Posterior vena cava (tissue), 2 donors: ENCODE data around the gene PLEKHA8. TPM values are rescaled to one million over a fixed set of nuclear protein-coding genes. Genes with fewer than 3 reads are reported as not detected.

Experiments
- DNase-seq: peaks from one replicate; pipeline ENCODE4 v3.0.0-alpha.2; 2020; ENCODE audit warnings: low spot score
- intact Hi-C, 2 donors: fragments of 100-400 bp; cut with DNase I; formaldehyde crosslinking; loops; one replicate each; pipeline versions ENCODE4 v1.14.1 to v1.14.2; 2022 to 2023
- long read RNA-seq, 2 donors: library from polyadenylated mRNA; unstranded; transcript quantifications; one replicate each; pipeline ENCODE4 v2.0.0, GENCODE V29; 2020 to 2021
- total RNA-seq, 2 donors: library from RNA; stranded (reverse); fragmentation: NEBNext Ultra II Directional; extraction: Animal tissue kit (Norgen Biotek cat#: 25700); gene quantifications; one replicate each; pipeline ENCODE4 v1.2.1, GENCODE V29; 2021
- donor health status: DM: yes; HTN: yes; CAD: no.
- donor health status: DM: yes; HTN: yes; CAD: no.

Gene PLEKHA8, protein sequence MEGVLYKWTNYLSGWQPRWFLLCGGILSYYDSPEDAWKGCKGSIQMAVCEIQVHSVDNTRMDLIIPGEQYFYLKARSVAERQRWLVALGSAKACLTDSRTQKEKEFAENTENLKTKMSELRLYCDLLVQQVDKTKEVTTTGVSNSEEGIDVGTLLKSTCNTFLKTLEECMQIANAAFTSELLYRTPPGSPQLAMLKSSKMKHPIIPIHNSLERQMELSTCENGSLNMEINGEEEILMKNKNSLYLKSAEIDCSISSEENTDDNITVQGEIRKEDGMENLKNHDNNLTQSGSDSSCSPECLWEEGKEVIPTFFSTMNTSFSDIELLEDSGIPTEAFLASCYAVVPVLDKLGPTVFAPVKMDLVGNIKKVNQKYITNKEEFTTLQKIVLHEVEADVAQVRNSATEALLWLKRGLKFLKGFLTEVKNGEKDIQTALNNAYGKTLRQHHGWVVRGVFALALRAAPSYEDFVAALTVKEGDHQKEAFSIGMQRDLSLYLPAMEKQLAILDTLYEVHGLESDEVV
- 10 to 100 TPM; 11.1 to 13.0 TPM for total RNA-seq
- long read RNA-seq, donor 1, partial matches to known transcripts = 1 of 7 reads
- long read RNA-seq, donor 1, other reads (novel, unspliced or antisense) = 5 of 7 reads
- long read RNA-seq, donor 2, partial matches to known transcripts = 1 of 7 reads
- long read RNA-seq, donor 2, other reads (novel, unspliced or antisense) = 6 of 7 reads

DNA sequence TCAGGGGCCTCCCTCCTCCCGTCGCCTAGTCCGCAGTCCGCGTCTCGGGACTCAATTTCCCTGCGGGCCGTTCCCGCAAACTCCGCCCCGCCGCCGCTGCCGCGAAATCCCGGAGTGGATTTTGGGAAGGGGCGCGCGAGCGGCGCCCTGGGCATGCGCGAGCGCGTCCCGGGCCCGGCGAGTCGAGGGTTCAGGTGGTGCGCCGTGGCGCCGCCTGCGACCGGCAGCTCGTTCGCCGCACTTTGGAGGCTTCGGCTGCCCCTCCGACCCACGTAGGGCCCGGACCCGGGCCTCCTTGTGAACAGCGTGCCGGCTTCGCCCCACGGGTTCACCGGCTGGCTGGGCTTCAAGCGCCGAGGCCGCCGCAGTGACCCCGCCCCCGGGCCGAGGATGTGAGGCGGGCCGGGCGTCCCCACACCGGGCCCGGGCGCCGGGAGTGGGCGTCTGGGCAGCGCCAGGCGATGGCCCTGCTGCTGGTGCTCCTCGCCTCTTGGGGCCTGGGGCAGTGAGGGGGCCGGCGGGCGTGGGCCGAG is at the start of gene PLEKHA8:
Gene PLEKHA8 (plus strand): TSS at position 197 of the 533 bp plus-strand sequence. CDS start 351 bp downstream, outside the sequence.
- intact Hi-C loops = no loop called here
- DNase-seq = peak; percentile 96

DNA sequence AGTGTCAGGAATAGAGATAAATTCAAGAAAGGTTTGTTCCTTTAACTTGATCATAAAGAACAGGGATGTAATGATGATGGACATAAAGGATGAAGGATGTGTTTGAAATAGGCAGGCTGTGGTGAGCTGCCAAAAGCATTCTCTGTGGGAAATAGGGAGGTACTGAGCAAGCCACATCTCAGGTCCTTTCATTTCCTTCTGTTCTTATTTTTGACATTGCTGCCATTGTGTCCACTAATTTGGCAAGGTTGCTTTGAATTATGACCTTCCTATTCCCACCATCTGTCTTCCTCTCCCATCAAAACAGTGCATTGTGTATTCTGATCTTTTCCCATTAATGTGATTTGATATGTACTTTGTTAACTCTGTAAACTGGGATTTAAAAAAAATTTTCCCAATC is 48.1 kb upstream of the PLEKHA8 start:
- DNase-seq = no peak
- intact Hi-C loops = no loop called here

DNA sequence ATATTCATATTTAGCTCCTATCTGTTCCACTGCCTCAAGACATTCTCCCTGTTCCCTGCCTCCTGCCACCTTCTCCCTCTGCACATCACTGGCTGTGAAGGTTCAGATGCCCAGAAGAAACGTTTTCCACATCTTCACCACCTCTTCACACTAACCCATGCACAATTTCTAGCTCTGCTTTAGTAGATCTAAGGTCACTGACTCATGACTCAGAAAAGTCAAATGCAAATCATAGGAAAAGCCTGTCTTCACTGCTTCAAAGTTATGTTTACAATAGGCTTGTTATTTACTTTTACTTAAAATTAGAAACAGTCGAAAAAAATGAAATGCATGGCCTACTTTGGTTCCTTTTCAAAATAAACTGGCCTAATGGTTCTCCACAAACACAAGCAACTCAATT is 41.1 kb upstream of the PLEKHA8 start:
- no peak for DNase-seq
- intact Hi-C loops = no loop called here

DNA sequence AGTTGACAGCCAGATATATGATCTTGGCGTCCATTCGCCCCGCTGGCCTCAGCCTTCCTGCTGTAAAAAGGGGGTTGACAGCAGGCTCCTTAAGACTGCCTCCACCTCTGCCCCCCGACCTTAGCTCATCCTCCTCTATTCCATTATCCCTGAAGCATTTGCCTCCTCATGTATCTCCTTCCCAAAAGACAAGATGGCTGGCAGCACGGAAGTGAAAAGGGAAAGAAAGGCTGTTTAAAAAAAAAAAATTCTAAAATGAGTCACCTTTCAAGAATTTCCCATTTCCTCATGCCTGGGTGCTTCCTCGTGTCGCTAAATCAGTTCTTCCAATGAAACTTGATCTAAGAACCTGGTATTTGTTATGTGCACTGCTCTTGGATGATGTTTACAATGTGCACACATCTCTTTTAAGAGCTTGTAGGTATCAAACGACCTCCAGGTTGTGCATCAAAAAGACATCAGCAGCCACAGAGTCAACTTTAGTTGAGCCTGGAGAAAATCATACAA is 40.3 kb upstream of the PLEKHA8 start:
- intact Hi-C loops = no loop called here
- no peak for DNase-seq

DNA sequence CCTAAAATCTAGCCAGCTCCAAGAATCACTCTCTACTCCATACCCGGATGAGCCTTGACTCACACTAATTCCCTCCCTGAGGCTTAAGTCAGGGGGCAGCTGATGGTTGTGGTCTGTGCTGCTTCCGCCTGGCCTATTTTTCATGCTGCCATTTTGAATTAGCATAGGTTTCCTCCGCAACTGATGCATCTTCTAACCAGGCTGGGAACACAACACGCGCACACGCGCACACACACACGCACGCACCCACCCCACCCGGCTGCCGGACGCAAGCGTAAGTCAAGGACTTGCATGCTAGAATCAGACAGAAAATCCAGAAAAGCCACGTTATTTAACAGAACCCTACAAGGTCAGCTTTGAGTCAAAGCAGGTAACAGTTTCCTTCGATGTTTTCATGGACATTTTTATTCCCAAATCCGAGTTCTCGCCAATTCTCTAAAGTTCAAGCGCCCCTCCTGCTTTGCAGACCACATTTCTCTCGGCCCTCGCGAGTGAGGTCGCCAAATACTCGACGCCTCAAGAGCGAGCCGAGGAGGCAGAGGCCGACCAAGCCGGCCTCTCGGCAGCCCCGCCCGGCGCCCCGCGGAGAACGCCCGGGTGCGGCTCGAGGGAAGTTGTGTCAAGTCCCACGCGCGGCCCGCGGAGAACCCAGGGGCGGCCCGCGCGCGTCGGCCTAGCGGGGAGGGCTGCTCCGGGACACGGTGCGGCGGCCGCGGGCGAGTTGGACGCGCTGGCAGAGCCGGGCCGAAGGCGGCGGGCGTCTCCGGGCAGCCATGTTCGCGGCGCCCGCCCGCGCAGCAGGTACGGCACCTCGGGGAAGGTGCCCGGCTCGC is 39.6 kb upstream of the PLEKHA8 start:
- DNase-seq = peak; percentile 87
- intact Hi-C loops = no loop called here

DNA sequence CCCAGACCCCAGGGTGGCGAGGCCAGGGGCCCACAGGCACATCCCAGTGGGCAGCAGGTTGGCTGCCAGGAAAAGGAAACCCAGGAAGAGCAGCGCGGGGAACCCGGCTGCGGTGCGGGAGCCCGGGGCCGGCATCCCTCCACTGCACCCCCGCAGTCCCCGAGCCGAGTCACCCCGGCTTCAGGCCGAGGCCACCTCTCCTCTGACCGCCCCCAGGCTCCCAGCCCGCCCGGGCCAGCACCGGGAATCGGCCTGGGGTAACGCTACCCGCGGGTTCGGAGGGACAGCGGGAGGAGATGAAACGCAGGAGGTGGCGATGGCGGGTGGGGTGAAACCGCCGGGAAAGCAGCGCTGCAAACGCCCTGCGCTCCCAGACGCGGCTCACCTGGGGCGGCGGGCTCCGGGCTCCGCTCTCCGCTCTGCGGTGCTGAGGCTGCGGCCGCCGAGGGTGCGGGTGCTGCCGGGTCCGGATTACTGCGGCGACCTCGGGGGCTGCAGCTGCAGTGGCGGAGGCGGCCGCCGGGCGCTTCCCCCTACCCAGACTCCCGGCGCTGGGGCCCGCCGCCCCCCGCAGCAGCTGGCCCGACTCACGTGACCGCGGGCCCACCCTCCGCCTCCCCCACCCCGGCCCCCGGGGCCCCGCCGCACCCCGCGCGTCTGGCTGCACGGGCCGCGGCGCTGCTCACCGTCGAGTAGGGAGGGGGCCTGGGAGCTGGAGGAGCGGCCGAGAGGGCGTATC is 38.8 kb upstream of the PLEKHA8 start, which contains the start of gene SCRN1:
Gene SCRN1 (minus strand): TSS at position 545 of the 739 bp plus-strand sequence. CDS start 20,734 bp downstream, outside the sequence.
- DNase-seq = peak; percentile 80

DNA sequence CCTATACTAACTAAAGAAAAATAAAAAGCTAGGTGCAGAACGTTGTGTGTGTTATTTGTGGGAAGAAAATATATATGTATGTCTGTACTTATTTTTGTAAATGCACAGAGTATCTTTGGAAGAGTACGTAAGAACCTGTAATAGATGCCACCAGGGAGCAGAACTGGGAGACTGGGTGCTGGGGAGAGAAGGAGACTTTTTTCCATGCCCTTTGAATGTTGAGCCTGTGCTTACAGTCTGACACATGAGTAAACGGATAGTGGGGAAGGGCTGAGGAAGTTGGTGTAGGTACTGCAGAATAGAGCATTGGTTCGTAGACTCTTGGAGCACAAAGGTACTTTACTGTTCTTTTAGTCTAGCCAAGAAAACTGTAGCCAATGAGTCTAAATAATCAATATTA is 37.3 kb upstream of the PLEKHA8 start:
- no peak for DNase-seq
- intact Hi-C loops = no loop called here

More for the DNA sequence above, 38.8 kb upstream of the PLEKHA8 start, which contains the start of gene SCRN1:
- intact Hi-C loops = no loop called here

DNA sequence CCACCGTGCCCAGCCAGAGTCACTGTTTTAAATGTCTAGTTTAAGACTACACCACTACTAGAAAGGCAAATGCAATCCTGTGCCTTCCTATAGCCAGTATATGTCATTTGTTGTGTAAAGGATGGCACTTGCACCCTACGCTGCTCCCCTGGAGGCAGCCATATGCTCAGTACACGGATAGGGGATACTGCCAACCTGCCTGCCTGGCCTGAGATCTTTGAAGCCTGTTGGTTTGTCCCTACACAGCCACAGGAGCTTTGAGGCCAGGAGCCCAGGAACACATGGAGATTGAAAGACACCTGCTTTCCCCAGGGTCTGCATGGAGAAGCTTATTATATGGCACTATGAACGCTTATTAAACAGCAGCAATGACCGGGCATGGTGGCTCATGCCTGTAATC is 36.3 kb upstream of the PLEKHA8 start:
- DNase-seq = no peak
- intact Hi-C loops = no loop called here

DNA sequence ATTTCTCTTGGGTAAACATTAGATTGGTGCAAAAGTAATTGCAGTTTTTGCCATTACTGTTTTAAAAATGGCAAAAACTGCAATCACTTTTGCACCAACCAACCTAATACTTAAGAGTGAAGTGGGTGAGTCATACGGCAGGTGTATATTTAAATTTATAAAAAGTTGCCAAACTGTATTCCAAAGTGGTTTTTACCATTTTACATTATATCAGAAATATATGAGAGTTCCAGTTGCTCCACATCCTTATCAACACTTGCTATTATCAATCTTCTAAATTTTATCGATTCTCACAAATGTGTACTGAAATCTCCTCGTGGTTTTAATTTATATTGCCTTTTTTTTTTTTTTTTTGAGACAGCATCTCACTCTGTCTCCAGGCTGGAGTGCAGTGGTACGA is 35.1 kb upstream of the PLEKHA8 start:
- DNase-seq = no peak

DNA sequence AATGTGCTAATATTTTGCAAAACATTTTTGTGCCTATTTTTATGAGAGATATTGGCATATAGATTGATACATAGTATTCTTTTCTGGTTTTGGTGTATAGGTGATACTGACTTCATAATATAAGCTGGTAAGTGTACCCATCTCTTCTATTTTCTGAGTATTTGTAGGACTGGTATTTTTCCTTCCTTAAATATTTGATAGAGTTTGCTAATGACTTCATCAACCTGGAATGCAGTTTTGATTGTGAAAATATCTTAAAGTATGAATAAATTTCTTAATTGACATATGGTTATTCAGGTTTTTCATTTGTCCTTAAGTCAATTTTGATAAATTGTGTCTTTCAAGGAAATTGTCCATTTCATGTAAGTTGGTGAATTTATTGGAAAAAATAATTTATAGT is 32.6 kb upstream of the PLEKHA8 start:
- intact Hi-C loops = no loop called here
- no peak for DNase-seq

More for the DNA sequence above, 35.1 kb upstream of the PLEKHA8 start:
- intact Hi-C loops = no loop called here

DNA sequence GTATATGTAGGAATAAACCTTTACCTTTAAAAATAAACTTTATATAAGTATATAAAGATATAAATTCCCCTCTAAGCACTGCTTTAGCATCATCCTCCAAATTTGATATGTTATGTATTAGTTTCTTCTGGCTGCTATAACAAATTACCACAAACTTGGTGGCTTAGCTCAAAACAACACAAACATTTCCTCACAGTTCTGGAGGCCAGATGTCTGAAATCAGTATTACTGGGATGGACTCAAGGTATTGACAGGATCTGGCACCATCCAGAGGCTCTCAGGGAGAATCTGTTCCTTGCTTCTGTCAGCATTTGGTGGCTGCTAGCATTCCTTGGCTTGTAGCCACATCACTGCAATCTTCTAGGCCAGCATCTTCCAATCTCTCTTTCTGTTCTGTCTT is 31.9 kb upstream of the PLEKHA8 start:
- no peak for DNase-seq
- intact Hi-C loops = no loop called here

DNA sequence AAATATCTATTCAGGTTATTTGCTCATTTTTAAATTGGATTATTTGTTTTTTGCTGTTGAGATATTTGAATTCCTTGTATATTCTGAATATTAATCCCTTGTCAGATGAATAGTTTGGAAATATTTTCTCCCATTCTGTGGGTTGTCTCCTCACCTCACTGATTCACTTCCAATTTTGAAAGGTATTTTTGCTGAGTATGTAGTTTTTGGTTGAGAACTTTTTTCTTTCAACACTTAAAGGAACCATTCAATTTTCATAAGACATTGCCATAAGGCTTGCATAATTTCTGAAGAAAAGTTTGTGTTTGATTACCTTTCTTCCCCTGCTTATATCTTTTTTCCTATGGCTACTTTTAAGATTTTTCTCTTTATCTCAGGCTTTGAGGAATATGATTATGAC is 29.7 kb upstream of the PLEKHA8 start:
- intact Hi-C loops = no loop called here
- DNase-seq = no peak

DNA sequence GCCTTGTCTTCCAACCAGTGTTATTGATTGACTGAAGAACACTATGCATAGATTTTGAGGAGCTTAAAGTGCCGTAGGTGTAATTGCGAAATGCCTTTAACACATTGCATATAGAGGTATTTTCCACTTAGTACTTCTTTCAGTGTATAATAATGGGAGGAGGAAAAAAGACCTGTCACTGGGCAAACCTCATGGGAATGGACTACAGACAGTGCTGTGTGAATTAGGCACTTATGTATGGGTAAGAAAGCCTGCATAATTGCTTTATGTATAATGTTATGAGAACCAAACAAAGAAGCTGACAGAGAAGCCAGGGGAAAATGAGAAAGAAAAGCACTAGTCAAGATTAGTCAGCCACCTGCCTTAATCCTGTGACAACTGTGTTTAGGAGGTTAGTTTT is 26.2 kb upstream of the PLEKHA8 start:
- DNase-seq = no peak
- intact Hi-C loops = no loop called here

DNA sequence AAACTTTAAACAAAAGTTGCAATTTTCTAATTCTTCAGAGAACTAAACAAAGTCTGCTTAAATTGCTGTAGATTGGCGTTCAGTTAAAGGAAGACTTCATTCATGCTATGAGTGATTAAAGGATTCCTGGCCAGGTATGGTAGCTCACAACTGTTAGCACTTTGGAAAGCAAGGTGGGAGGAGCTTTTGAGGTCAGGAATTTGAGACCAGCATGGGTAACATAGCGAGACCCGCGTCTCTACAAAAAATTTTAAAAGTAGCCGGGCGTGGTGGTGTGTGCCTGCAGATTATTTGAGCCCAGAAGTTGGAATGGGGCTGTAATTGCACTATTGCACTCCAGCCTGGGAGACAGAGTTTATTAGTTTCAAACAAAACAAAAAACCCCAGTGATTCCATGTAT is 25.1 kb upstream of the PLEKHA8 start:
- intact Hi-C loops = no loop called here
- DNase-seq = no peak

DNA sequence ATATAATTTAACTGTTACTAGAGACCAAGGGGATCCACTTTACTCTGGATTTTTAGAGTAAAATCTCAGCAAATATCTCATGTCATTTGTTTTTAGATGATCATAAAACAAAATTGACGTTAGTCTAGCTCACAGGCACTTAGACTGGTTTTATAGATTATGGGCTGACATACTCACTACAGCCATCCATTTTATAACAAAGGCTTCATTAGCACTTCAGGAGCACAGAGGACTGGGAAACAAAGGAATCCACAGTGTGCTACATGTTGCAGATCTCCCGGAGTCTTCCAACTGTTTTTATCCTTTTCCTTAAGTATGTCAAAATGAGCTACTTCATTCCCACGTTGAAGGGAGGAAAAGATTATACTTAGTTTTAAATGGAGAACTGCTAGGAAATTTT is 22.7 kb upstream of the PLEKHA8 start:
- no peak for DNase-seq
- intact Hi-C loops = no loop called here

DNA sequence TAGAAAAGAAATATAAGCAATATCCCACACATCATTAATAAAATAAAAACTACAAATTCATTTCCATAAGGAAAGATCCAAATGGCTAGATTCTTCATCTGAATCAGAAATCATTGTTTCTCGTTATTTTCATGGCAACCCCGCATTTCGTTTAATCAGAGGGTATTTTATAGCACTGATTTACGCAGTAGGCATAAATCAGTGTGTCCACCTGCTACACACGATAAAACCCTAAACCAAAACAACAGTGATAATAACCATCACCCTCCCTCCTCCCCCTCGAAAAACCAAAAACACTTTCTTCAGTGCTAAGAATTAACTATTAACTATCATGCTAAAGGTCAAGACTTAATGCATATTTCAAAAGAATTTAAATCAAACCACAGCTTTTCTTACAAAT is 18.2 kb upstream of the PLEKHA8 start:
- intact Hi-C loops = no loop called here
- no peak for DNase-seq

DNA sequence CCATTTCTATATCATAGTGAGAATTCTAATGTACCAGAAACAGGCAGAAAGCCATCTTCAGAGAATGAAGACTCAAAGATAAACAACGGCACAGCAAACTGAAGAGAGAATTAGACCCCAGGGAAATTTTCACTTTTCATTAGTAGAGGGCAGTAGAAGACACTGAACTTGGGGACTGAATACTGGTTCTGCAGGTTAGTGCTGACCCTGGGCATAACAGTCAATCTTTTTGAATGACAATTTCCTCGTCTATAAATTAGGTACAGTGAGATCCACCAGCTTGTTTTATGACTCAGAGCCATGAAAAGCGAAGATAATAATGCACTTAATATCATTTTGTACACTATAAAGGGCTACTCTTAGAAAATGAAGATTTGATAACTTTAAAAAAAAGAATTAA is 15.5 kb upstream of the PLEKHA8 start:
- intact Hi-C loops = no loop called here

DNA sequence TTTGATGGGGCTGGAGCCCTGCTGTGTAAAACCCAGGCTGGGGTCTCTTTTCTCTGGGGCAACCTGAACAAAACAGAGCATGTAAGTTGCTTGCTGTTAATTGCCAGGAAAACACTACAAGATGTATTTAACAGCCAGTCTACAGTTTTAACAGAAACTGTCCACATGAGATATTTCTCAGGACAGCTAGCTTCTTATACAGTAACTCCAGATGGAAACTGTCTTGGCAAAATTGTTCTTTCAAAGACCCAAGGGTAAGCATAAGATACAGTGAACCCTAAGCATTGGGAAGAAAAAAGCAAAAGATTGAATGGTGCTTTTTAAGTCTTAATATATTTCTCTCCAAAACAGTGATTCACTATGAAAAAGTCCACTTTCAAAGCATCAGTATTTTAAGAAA is 9.8 kb upstream of the PLEKHA8 start:
- DNase-seq = no peak
- intact Hi-C loops = no loop called here

More for the DNA sequence above, 15.5 kb upstream of the PLEKHA8 start:
- no peak for DNase-seq

DNA sequence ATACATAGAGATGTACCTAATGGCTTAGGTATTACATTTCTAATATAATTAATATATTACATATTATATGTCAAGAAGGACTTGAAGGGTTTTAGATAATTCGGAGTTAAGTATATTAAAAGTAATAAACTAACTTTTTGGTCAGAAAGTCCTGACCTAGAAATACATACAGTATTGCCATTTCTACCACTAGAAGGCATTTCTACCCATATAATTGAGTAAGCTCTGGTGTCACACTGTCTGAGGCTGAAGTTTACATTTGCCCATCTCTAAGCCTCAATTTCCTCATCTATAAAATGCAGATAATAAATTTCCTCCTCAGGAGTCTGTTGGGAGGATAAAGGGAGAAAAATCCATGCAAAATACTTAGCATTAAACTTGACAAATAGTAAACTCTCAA is 8.8 kb upstream of the PLEKHA8 start:
- no peak for DNase-seq

More for the DNA sequence above, 8.8 kb upstream of the PLEKHA8 start:
- intact Hi-C loops = no loop called here
